Inferior parietal cortex (tissue), 1 donor: ENCODE data around the gene SPECC1L.
A peak's percentile ranks its signal among the peaks of the same experiment; 100 is the strongest.
"Not testable (repeated sequence)": the region's sequence is repeated elsewhere in the genome, so short reads cannot be mapped to it uniquely, and the experiment has no call there.

Experiments used
- DNase-seq: peaks from one replicate; pipeline ENCODE4 v3.0.0-alpha.2; 2016; ENCODE audit errors: extremely low spot score

The SPECC1L gene

GRCh38 chr22:24245584-24246561 lies 24.8 kb upstream of the SPECC1L start:
- not testable (repeated sequence) for DNase-seq

- DNase-seq, result no peak
These were observed 23.6 kb upstream of the SPECC1L start for GRCh38 chr22:24247011-24247507.

GRCh38 chr22:24247564-24248344 lies 22.9 kb upstream of the SPECC1L start:
- peak; percentile 47 for DNase-seq

GRCh38 chr22:24248611-24249010 lies 22.0 kb upstream of the SPECC1L start:
- not testable (repeated sequence) for DNase-seq

GRCh38 chr22:24249413-24249812 lies 21.2 kb upstream of the SPECC1L start:
- not testable (repeated sequence) for DNase-seq

GRCh38 chr22:24251286-24251685 lies 19.3 kb upstream of the SPECC1L start:
- not testable (repeated sequence) for DNase-seq

GRCh38 chr22:24253126-24253525 lies 17.5 kb upstream of the SPECC1L start:
- not testable (repeated sequence) for DNase-seq

GRCh38 chr22:24256136-24256535 lies 14.5 kb upstream of the SPECC1L start:
- DNase-seq, result not testable (repeated sequence)

- not testable (repeated sequence) for DNase-seq
These were observed 13.9 kb upstream of the SPECC1L start for GRCh38 chr22:24256736-24257135.

GRCh38 chr22:24259459-24259858 lies 11.2 kb upstream of the SPECC1L start:
- DNase-seq, result not testable (repeated sequence)

GRCh38 chr22:24262185-24262749 lies 8.4 kb upstream of the SPECC1L start:
- not testable (repeated sequence) for DNase-seq

GRCh38 chr22:24263479-24263878 lies 7.2 kb upstream of the SPECC1L start:
- DNase-seq, result not testable (repeated sequence)

GRCh38 chr22:24264329-24264896 lies 6.2 kb upstream of the SPECC1L start:
- DNase-seq, result not testable (repeated sequence)

- no peak for DNase-seq
These were observed 4.9 kb upstream of the SPECC1L start for GRCh38 chr22:24265734-24266133.

GRCh38 chr22:24266495-24266894 lies 4.1 kb upstream of the SPECC1L start:
- DNase-seq, result not testable (repeated sequence)

- DNase-seq, result no peak
These were observed 789 bp downstream of the SPECC1L start for GRCh38 chr22:24271386-24271854.

- DNase-seq, result not testable (repeated sequence)
These were observed 2.4 kb downstream of the SPECC1L start for GRCh38 chr22:24273031-24273430.

GRCh38 chr22:24273906-24274305 lies 3.3 kb downstream of the SPECC1L start:
- DNase-seq, result not testable (repeated sequence)

GRCh38 chr22:24274696-24275405 lies 4.2 kb downstream of the SPECC1L start:
- DNase-seq, result not testable (repeated sequence)

GRCh38 chr22:24280363-24280762 lies 9.7 kb downstream of the SPECC1L start:
- not testable (repeated sequence) for DNase-seq

GRCh38 chr22:24282401-24282800 lies 11.8 kb downstream of the SPECC1L start:
- DNase-seq, result no peak
